Activated CD8-positive, alpha-beta memory T cell treated with anti-CD3 and anti-CD28 coated beads, Interleukin-2, amount 50 U/mL, for 1 hour (primary cell): ENCODE results near the gene EPS8L2.

ENCODE experiments used
- DNase-seq: peaks from one replicate; pipeline ENCODE4 v3.0.0-alpha.2; 2020; ENCODE audit errors: extremely low read depth

The EPS8L2 gene

DNA sequence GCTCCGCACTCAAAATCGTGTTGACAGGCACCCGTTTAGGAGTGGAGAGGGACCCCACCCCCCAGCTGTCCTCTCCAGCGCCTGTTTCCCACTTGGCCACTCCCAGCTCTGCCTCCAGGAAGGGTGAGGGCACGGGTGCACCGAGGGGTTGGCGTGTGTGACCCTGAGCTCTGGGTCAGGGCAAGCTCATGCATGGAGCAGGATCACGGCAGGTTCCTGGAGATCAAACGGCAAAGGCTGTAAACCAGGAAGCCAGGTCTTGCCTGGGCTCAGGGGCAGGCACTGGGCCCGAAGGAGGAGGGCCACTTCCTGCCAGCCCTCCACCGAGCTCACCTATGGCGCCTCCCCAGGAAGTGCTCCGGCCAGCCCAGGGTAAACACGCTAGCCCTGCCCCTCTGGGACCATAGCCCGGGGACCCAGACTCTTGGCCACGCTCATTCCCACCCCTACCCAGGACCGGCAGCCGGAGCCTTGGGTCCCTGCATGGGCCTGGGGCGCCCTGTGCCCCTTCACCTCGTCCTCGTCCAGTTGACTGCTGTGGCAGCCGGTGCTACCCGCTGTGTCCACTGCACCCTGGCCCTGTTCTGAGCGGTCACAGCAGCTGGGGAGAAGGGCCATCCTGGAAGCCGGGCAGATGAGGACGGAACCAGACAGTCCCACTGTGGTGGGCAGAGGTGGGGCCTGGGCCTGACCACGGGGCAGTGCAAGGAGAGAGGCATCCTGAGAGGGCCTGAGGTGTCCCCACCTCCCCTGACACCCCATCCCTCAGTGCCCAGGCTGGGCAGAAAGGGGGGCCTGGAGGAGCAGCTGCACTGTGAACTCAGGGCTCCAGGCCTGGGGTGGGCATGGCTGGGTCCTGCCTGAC is 1.0 kb upstream of the EPS8L2 start:
- DNase-seq: no peak

DNA sequence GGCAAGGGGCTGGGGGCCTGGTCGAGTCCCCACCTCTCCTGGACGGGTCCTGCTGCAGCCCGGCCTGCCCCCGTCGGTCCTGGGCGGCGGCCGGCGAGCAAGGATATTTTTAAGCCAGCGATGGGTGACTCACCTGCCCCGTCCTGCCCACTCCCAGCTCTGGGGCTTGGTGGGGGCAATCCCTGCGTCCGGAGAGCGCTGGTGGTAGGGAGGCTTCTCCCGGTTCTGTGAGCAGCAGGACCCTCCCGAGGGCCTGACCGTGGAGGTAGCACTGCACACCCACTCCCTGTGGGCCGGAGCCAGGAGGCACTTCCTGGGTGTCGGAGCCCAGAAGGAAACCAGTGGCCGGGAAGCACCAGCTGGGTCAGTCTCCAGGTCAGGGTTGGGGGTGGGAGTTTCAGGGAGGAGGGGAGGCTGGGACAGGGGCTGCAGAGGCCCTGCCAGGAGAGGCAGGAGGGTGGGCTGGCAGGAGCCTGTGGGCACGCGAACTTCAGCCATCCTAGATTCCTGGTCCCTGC is 467 bp downstream of the EPS8L2 start:
- no peak for DNase-seq

DNA sequence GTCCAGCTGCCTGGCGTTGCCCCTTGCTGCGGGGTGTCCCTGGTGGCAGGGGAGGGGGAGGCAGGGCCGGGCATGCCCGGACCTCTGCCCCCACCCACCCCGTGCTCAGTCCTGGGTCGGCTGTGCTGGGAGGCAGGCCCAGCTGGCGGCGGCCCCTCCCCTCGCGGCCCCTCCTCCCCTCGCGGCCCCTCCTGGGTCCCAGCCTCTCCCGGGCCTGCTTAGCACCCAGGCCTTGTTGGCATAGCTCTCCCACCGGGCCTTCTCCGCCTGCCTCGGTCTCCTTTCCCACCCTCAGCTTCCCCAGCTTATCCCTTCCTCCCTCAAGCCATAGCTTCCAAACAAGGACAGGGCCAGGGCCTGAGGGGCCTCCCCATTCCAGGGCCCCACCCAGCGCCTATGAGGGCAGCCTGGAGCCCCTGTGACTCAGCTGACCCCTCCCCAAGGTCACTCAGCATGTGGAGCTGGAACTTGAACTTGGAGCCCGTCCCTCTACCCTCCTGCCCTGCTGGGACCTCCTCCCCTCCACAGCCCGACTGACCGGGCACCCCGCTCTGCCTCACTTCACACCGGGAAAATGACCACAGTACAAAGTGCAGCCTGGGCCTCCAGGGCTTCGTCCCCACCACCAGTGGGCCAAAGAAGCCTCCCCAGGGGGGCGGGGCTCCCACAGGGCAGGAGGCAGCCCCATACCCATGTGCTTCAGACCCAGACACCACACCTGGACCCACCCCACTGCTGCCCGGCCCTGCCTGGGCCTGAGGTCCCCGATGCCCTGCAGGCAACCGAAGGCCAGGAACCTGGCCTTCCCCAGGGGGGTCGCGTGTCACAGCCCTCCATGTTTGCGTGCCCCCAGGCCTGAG is 1.2 kb downstream of the EPS8L2 start:
- no peak for DNase-seq

DNA sequence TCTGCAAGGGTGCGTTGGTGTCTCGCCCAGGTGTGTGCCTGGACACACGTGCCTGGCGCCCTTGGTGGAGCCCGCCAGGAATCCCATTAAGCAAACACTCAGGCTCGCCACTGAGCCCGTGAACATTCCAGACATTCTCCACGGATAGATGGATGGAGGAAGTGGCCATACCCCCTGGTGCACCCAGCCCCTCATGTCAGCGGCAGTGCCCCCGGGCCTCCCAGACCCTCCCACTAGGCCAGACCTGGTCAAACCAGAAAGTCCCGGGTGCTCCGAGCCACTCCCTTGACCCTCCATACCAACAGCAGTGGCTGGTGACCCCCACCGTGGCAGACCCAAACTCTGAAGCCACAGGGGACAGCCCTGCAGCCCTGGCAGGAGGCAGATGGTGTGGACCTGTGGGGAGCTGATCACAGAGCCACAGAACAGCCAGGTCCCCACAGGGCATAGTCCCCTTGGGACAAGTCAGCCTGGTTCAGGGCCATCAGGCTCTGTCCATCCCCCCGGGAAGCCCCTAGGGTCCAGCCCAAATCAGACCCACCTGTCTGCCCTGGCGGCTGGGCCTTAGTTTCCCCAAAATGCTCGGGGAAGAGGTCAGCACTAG is 1.9 kb downstream of the EPS8L2 start:
- DNase-seq: no peak

DNA sequence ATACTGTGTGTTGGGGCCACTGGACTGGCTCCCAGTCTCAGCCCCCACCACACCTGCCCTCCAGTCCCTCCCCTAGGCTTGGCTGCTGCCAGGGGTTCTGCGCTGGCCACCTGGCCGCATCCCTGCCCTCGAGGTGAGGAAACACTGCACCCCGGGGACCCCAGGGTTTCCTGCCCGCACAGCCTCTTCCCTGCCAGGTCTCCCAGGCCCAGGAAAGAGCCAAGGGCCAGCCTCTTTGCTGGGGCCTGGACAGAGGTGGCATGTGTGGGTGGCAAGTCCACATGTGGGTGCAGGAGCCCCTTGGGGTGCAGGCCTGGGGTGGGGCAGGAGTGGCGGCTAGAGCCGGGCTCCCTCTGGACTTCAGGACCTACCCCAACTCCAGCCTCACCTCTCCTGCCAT is 2.5 kb downstream of the EPS8L2 start:
- DNase-seq: no peak

DNA sequence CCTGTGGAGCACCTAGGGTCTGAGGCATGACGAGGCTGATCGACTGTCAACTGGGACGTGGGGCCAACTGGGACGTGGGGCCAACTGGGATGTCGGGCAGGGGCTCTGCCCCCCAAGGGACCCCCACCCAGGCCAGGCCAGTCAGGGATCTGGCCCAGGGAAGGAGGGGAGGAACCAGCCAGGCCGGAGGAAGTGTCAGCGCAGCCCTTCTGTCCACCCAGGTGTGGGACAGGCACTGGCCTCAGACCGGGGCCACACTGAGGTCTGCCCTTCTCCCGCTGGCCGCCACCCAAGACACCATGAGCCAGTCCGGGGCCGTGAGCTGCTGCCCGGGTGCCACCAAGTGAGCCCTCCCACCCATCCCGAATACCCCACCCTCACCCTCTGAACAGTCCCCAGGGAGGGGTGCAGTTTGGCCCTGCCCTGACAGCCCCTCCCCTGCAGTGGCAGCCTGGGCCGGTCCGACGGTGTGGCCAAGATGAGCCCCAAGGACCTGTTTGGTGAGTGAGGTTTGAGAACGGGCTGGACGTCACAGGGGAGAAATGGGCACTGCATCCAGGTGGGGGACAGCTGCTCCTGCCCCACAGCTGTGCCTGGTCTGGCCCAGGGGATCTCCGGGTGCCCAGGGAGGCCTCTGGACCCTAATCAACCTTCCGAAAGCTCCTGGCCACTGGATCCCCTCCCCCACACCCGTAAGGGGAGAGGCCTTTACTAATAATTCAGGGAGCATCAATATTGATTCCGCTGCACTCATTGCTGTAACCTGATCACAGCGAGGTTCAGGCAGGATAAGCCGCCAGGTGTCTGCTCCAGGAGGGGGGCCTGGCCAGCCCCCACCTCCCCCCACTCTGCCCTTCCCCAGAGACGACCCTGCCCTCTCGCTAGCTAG is 3.3 kb downstream of the EPS8L2 start:
- no peak for DNase-seq

DNA sequence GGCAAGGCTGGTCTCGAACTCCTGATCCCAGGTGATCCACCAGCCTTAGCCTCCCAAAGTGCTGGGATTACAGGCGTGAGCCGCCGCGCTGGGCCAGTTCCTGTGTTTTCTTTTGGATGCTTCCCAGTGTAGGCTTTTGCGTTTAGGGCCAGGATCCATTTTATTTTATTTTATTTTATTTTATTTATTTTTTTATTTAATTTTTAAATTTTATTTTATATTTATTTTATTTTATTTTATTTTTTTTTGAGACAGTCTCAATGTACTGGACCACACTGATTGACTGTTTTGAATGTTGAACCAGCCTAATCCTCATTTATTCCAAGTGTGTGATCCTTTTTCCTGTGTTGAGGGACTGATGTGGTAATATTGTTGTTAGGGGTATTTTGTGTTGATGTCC is 8.4 kb downstream of the EPS8L2 start:
- no peak for DNase-seq

DNA sequence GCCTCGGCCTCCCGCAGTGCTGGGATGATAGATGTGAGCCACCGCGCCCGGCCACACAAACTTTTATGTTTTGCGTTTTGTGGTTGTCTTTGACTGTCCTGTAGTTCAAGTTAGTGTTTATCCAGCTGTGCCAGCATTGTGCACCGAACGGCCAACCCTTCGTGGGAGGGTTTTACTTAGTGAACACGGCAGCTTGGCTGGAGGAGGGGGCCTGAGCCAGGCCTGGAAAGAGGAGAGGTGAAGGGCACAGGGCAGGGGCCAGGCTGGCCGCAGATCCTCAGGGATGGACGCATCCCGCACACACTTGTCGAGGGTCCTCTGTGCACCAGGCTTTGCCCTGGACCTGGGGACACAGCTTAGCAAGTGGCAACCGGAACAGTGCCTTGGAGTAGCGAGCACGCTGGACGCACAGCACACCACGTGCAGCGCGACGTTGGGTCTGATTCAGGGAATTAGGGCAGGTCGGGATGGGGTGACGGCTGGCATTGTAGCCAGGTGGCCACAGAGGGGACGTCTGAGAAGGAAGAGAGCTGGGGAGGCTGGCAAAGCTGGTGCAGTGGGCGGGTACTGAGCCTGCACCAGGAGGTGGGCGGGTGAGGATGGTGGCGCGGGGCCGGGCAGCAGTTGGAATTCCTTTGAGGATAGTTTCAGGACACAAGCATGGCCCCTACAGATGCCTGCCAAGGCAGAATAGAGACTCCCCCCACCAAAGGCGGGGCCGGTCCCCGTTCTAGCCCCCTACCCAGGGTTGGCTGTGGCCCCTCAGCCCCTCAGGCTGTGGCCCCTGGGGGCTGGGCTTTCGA is 13.4 kb downstream of the EPS8L2 start:
- DNase-seq: no peak

DNA sequence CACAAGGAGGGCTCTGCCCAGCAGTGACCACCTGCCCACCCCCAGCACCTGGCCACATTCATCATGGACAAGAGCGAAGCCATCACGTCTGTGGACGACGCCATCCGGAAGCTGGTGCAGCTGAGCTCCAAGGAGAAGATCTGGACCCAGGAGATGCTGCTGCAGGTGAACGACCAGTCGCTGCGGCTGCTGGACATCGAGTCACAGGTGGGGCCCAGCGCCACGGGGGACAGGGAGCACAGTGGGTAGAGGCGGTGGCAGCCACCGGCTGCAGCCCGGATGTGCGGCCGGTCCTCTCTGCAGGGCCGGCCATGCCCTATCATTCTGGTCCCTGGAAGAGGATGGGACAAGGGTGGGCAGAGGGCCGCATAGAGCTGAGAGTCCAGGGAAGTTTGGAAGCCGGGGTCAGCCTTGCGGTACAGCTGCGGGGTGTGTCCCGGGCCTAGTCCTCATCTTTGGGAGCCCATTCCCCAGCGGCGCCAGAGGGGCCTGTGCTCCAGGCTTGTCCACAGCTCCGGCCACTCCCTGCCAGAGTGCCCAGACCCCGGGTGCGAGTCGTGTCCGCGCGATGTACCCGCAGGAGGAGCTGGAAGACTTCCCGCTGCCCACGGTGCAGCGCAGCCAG is 14.1 kb downstream of the EPS8L2 start:
- no peak for DNase-seq

DNA sequence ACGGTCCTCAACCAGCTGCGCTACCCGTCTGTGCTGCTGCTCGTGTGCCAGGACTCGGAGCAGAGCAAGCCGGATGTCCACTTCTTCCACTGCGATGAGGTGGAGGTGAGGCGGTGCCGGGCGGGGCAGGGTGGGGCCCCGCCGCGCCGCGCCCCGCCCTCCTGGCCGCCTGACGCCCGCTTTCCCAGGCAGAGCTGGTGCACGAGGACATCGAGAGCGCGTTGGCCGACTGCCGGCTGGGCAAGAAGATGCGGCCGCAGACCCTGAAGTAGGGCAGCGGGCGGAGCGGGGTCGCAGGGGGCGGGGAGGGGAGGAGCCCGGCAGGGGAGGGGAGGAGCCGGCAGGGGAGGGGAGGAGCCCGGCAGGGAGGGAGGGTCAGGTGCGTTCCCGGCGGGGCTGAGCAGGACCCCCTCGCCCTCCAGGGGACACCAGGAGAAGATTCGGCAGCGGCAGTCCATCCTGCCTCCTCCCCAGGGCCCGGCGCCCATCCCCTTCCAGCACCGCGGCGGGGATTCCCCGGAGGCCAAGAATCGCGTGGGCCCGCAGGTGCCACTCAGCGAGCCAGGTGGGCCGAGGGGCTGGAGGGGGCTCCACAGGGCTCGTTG is 14.7 kb downstream of the EPS8L2 start:
- no peak for DNase-seq

DNA sequence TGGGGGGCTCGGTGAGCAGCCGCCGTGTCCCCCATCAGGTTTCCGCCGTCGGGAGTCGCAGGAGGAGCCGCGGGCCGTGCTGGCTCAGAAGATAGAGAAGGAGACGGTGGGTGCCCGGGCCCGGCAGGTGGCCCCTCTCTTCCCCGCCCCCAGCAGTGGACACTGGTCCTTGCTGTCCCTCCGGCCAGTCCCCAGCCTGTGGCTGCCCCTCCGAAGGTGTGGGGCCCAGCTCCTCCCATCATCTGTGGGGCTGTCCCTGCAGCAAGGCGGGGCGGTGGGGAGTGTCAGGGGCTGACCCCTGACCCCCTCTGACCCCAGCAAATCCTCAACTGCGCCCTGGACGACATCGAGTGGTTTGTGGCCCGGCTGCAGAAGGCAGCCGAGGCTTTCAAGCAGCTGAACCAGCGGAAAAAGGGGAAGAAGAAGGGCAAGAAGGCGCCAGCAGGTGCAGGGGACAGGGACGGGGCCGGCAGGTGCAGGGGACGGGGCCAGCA is 15.3 kb downstream of the EPS8L2 start:
- no peak for DNase-seq

DNA sequence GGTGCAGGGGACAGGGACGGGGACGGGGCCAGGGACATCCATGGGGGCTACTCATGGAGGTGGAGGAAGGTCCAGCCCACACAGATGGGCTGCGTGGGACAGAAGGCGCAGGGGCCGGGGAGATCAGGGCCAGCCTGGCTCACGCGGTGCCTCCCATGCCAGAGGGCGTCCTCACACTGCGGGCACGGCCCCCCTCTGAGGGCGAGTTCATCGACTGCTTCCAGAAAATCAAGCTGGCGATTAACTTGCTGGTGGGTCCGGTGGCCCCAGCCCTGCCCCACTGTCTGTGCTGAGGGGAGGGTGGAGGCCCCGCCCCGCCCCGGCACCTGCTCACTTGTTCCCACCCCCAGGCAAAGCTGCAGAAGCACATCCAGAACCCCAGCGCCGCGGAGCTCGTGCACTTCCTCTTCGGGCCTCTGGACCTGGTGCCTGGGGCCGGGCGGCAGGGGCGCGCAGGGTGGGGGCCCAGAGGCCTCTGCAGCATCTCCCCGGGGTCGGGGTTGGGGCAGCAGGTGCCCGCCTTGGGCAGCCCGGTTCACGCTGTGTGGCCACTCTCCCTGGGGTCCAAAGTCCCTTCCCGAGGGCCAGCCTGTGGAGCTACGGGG is 15.8 kb downstream of the EPS8L2 start:
- no peak for DNase-seq

DNA sequence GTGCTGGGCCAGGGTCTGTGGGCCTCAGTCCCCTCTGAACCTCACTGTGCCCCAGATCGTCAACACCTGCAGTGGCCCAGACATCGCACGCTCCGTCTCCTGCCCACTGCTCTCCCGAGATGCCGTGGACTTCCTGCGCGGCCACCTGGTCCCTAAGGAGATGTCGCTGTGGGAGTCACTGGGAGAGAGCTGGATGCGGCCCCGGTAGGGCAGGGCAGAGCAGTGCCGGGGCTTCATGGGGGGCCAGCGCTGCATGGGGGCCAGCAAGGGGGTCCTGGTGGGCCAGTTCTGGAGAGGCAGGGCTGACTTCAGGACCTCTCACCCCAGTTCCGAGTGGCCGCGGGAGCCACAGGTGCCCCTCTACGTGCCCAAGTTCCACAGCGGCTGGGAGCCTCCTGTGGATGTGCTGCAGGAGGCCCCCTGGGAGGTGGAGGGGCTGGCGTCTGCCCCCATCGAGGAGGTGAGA is 16.3 kb downstream of the EPS8L2 start:
- no peak for DNase-seq

DNA sequence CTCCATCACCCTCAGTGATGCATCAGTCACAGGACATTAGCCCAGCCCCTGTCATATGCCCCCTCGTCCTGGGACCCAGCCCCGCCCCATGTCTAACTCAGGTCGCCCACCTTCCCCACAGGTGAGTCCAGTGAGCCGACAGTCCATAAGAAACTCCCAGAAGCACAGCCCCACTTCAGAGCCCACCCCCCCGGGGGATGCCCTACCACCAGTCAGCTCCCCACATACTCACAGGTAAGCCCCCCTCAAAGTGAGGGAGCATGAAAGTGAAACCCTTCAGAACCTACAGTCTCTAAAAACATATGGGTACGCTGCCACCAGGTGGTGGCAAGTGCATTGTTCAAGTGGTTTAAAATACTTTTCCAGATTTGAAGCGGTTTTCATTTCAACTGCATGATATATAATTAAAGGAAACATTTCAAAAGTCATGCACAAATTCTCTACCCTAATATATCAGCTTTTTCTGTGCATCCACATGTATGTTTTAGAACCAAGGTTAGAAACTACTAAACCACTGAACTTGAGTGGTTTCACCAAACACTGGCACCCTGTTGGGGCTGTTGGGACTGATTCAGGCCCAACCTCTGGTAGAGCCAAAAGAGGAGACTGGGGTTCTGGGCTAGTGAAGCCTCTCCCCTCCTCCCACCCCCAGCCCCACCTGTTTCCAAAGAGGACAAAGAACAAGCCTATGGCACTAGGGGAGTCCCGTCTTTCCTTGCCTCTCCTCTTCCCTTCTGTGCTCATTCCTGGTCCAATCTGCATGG is 17.3 kb downstream of the EPS8L2 start:
- DNase-seq: no peak

DNA sequence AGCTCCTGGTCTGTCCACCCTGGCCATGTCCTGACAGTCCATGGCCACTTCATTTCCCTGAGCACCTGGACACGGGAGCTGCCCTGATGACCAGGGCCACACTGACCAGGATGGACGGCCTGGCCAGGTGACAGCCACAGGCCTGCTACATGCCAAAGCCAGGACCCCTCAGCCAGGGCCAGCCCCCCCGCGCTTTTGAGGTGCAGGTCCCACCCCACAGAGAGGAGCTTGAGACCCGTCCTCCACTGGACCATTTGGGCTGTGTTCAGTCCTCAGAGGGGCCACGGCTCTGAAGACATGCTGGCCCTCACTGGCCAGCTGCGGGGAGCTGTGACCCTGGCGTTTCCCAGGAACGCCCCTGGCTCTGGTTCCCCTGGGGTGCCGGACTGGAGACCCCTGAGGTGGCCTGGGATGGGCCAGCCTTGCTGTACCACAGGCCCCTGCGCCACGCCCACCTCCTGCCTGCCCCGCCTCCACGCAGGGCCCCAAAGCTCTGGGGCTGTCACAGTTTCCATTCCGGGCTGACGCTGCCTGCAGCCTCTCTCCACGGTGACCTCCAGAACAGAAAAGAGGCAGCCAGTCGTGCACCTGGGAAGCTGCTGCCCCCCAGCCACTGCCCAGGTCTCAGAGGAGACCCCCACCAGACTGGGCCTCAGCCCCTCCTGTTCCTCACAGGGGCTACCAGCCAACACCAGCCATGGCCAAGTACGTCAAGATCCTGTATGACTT is 18.2 kb downstream of the EPS8L2 start:
- no peak for DNase-seq

DNA sequence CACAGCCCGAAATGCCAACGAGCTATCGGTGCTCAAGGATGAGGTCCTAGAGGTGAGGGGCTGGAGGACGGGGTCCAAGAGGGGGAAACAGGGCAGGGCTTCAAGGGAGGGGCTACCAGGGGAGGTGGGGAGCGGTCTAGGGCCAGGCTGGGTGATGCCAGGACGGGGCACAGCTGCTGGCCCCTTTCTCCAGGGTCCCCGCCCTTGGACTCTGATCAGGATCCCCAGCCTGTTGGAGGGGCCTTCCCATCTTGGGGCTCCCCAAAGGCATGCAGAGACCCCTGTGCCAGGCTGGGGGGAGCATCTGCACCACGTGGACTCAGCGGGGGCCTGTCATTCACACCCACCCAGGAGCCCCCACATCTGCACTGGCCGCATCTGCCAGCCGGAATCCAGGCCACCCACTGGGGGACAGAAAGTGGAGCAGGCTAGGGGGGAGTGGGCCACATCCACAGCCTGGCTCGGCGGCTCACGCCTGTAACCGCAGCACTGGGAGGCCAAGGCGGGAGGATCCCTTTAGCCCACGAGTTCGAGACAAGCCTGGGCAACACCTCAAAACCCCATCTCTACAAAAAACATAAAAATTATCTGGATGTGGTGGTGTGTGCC is 18.9 kb downstream of the EPS8L2 start:
- DNase-seq: no peak

DNA sequence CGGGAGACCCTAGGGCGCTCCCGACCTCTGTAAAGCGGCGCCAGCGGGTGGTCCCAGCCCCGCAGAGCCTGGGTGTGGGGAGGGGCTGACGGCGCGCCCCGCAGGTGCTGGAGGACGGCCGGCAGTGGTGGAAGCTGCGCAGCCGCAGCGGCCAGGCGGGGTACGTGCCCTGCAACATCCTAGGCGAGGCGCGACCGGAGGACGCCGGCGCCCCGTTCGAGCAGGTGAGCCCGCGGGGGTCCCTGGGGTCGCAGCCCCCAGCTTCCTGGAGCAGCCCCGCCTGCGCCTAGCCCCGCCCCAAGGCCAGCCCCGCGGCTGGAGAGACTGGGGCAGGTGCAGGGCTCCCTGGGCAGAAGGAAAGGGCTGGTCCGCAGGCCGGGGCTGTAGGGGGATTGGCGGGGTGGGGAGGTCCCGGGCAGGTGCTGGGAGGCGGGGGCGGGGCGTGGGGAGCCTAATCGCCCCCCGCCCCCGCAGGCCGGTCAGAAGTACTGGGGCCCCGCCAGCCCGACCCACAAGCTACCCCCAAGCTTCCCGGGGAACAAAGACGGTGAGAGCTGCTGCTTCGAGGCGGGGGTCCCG is 19.7 kb downstream of the EPS8L2 start:
- DNase-seq: no peak
